ENCODE measurements around the gene SYT5. TPM values are rescaled to one million over a fixed set of nuclear protein-coding genes. Genes with fewer than 3 reads are reported as not detected.

Gene SYT5
- total and polyA plus RNA-seq, 10 of the 15 experiments (the other 5 are each of a cell fraction or from before 2014, with no cell fraction given): 0.04 to 0.79 (median 0.26) TPM; not detected in 7

DNA sequence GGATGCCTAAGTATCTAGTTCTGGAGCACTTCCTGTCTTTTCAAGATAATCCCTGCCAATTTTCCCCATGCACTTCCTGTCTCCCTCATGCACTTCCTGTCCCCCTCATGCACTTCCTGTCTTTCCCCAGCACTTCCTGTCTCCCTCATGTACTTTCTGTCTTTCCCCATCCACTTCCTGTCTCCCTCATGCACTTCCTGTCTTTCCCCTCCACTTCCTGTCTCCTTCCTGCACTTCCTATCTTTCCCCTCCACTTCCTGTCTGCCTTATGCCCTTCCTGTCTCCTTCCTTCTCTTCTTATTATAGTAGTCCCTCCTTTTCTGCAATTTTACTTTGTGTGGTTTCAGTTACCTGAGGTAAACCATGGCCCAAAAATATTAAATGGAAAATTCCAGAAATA is 28.1 kb downstream of the SYT5 start:
- Histone ChIP-seq H3K4me3 (no peak overlapping the region), H3K4me2 (ENCODE audit: control insufficient read depth, insufficient read depth) (no peak overlapping the region), H3K4me1 (ENCODE audit: control insufficient read depth, insufficient read depth, low read length) (no peaks in the 10 kb centered on the region), H3K27me3 (replicated peaks in 1 of 2; ENCODE audit: control insufficient read depth in 2 of 2, insufficient read depth in 2 of 2, low read length in 1 of 2) (no peaks in the 10 kb centered on the region), H4K20me1 (ENCODE audit: control insufficient read depth, insufficient read depth) (no peaks in the 10 kb centered on the region), H3K36me3 (ENCODE audit: control insufficient read depth in 2 of 2, insufficient read depth in 2 of 2, low read length in 1 of 2) (no peaks in the 10 kb centered on the region), H3K9ac (ENCODE audit: control insufficient read depth, insufficient read depth, low read length) (no peak overlapping the region), H2AFZ (ENCODE audit: control insufficient read depth, low read depth, low read length) (no peak overlapping the region), H3K79me2 (ENCODE audit: control insufficient read depth, insufficient read depth, low read length) (no peaks in the 10 kb centered on the region), H3K9me3 (replicated peaks; ENCODE audit: control insufficient read depth, insufficient read depth, low read length) (no peaks in the 10 kb centered on the region; the same call in 2 of the 3 replicates), H3K27ac (ENCODE audit: control insufficient read depth, insufficient read depth) (no peak overlapping the region)
- ChIA-PET RAD21 (ENCODE audit: unreplicated experiment) (no interaction called here), SMC1A (ENCODE audit: uncharacterized antibody, unreplicated experiment) (interaction anchor here (1.0 kb wide), 1 partner anchor 15 kb away, joined by 5 read pairs; no protein-coding TSS in a partner anchor), POLR2A (no interaction called here), CTCF (interaction anchor here (1.2 kb wide), 1 partner anchor 10 kb away, joined by 8 read pairs; no protein-coding TSS in a partner anchor)
- no peak for DNase-seq (ENCODE audit: low read depth, low spot score)
- ATAC-seq: no peak
- intact Hi-C loops (cut with micrococcal nuclease; ENCODE audit: unreplicated experiment): no loop called here
- no TSS peak for BruUV-seq (replicated peaks)
- in situ Hi-C loops (cut with MboI): no loop called here
- FAIRE-seq: no peak
- 0 out of 2 replicates have a peak, but pooled peaks have one; percentile 32 for TF ChIP-seq GABPA (IDR thresholded peaks at IDR 0.05; ENCODE audit: low read depth)
- TF ChIP-seq ETV6 (conservative IDR thresholded peaks at IDR 0.05 in 1 of 2, IDR thresholded peaks at IDR 0.05 in 1 of 2; ENCODE audit: borderline replicate concordance in 1 of 2, low read depth in 1 of 2): peak in 1 of 2 experiments; percentile 64; a peak in 2 of 4 replicates
- no peak for TF ChIP-seq CHD4 (IDR thresholded peaks at IDR 0.05)
- peak; percentile 25; the same call in 1 of the 2 replicates for TF ChIP-seq SPI1 (IDR thresholded peaks at IDR 0.05; ENCODE audit: borderline replicate concordance, insufficient read depth, low read depth, low read length)

DNA sequence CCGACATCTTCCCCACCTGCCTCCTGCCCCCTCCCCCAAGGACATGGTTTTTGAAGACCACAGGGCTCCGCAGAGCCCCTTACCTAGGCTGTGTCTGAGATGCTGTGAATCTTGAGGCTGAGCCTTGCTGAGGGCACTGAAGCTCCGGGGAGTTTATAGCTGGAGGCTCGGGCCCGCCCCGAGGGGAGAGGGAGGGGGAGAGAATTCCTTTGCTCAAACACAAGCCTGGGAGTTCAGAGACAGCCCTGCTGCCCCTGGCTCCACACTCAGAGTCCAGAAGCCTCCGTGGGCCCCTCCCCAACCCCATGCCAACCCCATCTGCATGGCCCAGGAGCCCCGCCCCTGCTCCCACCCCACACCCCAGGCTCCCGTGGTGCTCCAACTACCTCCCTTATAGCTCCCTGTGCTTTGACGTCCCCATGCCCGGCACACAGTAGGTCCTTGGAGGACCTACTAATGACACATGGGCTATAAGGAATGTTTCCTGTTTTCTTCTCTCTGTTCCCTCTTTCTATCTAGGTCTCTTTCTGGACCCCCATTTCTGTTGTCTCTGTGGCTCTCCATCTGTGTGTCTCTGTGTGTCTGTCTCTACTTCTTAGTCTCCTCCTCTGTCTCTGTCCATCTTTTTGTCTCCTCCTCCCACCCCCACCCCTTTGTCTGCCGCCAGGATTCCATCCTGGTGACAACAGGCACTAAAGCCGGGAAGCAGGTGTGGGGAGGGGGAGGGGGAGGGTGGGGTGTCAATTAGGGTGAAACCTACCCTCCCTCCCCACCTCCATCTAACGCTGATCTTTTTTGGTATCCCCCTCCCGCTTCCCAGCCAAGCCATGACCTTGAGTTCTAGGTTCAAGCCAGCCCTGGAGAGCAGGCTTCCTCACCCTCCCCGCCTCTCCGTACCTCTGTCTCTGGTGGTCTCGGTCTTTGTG is 30.7 kb downstream of the SYT5 start, which contains the start of gene TNNT1:
TNNT1 (minus strand) TSS at position 129 of the 926 bp plus-strand sequence. CDS start 2,049 bp downstream, outside the sequence.
- H3K27me3 ChIP-seq (replicated peaks in 1 of 2; ENCODE audit: control insufficient read depth in 2 of 2, insufficient read depth in 2 of 2, low read length in 1 of 2): no peaks in the 10 kb centered on the region; a peak in 1 of 4 replicates
- intact Hi-C loops (cut with micrococcal nuclease; ENCODE audit: unreplicated experiment): no loop called here
- POLR2A ChIA-PET: no interaction called here
- TF ChIP-seq RBBP5 (conservative IDR thresholded peaks at IDR 0.05) (no peak), EP300 (IDR thresholded peaks at IDR 0.05; ENCODE audit: borderline replicate concordance in 1 of 2, control insufficient read depth in 1 of 2, low read depth in 2 of 2, low read length in 2 of 2) (no peak), SP1 (IDR thresholded peaks at IDR 0.05; ENCODE audit: low read depth, low read length) (no peak), ZNF622 (IDR thresholded peaks at IDR 0.05) (no peak), RELA (IDR thresholded peaks at IDR 0.05; ENCODE audit: borderline replicate concordance, partially characterized antibody) (no peak), TAF1 (IDR thresholded peaks at IDR 0.05; ENCODE audit: borderline replicate concordance, low read depth, low read length) (no peak), NFYA (IDR thresholded peaks at IDR 0.05; ENCODE audit: borderline replicate concordance, low read depth, low read length) (no peak), SMAD1 (IDR thresholded peaks at IDR 0.05; ENCODE audit: low read depth, partially characterized antibody) (no peak), IKZF2 (IDR thresholded peaks at IDR 0.05) (no peak), MEF2A (IDR thresholded peaks at IDR 0.05; ENCODE audit: insufficient read depth, low read depth, low read length) (no peak)

More for the DNA sequence above, 30.7 kb downstream of the SYT5 start, which contains the start of gene TNNT1:
- ChIA-PET CTCF (no interaction called here), RAD21 (ENCODE audit: unreplicated experiment) (no interaction called here), SMC1A (ENCODE audit: uncharacterized antibody, unreplicated experiment) (no interaction called here)
- Histone ChIP-seq H3K9ac (ENCODE audit: control insufficient read depth, insufficient read depth, low read length) (no peak within 1 kb of the TSS), H2AFZ (ENCODE audit: control insufficient read depth, low read depth, low read length) (no peak within 1 kb of the TSS), H3K4me2 (ENCODE audit: control insufficient read depth, insufficient read depth) (no peak within 1 kb of the TSS), H3K9me3 (replicated peaks; ENCODE audit: control insufficient read depth, insufficient read depth, low read length) (no peaks in the 10 kb centered on the region; the same call in 2 of the 3 replicates), H3K27ac (ENCODE audit: control insufficient read depth, insufficient read depth) (no peak within 1 kb of the TSS), H4K20me1 (ENCODE audit: control insufficient read depth, insufficient read depth) (no peaks in the 10 kb centered on the region), H3K79me2 (ENCODE audit: control insufficient read depth, insufficient read depth, low read length) (no peaks in the 10 kb centered on the region), H3K4me1 (ENCODE audit: control insufficient read depth, insufficient read depth, low read length) (no peaks in the 10 kb centered on the region), H3K4me3 (no peak within 1 kb of the TSS), H3K36me3 (ENCODE audit: control insufficient read depth in 2 of 2, insufficient read depth in 2 of 2, low read length in 1 of 2) (no peaks in the 10 kb centered on the region)
- FAIRE-seq (no peak), DNase-seq (ENCODE audit: low read depth, low spot score) (no peak), ATAC-seq (no peak; the same call in 2 of the 3 replicates)
- no TSS peak for BruUV-seq (replicated peaks)
- in situ Hi-C loops (cut with MboI): no loop called here
- 18% methylated on average over 17 of the region's 18 CpGs for WGBS (ENCODE audit: insufficient coverage, insufficient replicate concordance, low lambda C conversion rate, missing lambda C conversion rate)
